Naive thymus-derived CD8-positive, alpha-beta T cell (primary cell): ENCODE data around the gene ZYX. TPM values are rescaled to one million over a fixed set of nuclear protein-coding genes. Genes with fewer than 3 reads are reported as not detected.
"Not testable (repeated sequence)": the region's sequence is repeated elsewhere in the genome, so short reads cannot be mapped to it uniquely, and the experiment has no call there.

Experiments
- ATAC-seq, 2 donors: fragments of 150-1000 bp; cut with Tn5 transposase in 1 of 2; sonication (Bioruptor Pico), chemical (Tn5 transposase) in 1 of 2; 1 replicate in 1 of 2; 2 replicates in 1 of 2; pipeline ENCODE4 v1.10.0; 2021; ENCODE audit warnings: mild to moderate bottlenecking in 2 of 2, moderate library complexity in 2 of 2
- POLR2A ChIA-PET: fragments of 350-600 bp; sonication (Branson Sonifier 250); formaldehyde crosslinking; loops from one replicate; lab custom pipeline; 2021; ENCODE audit warnings: antibody characterized with exemption; lab: Charles Lee
- DNase-seq, 10 donors: peaks; one replicate each; pipeline versions ENCODE4 v3.0.0 to v3.0.0-alpha.2; 2020 to 2022
- H3K27ac Mint-ChIP-seq, 10 donors: one replicate each; pipeline ENCODE4 v1.8.0; 2020 to 2022; ENCODE audit warnings: mild to moderate bottlenecking in 10 of 10, mixed read lengths in 10 of 10, moderate library complexity in 4 of 10, inconsistent platforms in 1 of 10
- H3K27me3 Mint-ChIP-seq, 5 donors: one replicate each; pipeline ENCODE4 v1.8.0; 2021 to 2022; ENCODE audit warnings: mixed read lengths in 5 of 5
- H3K36me3 Mint-ChIP-seq, 3 donors: one replicate each; pipeline ENCODE4 v1.8.0; 2020 to 2022; ENCODE audit warnings: mixed read lengths in 3 of 3, mild to moderate bottlenecking in 2 of 3, inconsistent platforms in 1 of 3
- H3K4me1 Mint-ChIP-seq, 4 donors: one replicate each; pipeline ENCODE4 v1.8.0; 2021 to 2022; ENCODE audit warnings: mixed read lengths in 4 of 4
- H3K4me3 Mint-ChIP-seq, 10 donors: one replicate each; pipeline ENCODE4 v1.8.0; 2020 to 2022; ENCODE audit warnings: mild to moderate bottlenecking in 10 of 10, mixed read lengths in 10 of 10, moderate library complexity in 6 of 10, inconsistent platforms in 1 of 10
- H3K9me3 Mint-ChIP-seq, 9 donors: one replicate each; pipeline ENCODE4 v1.8.0; 2020 to 2022; ENCODE audit warnings: mixed read lengths in 9 of 9, mild to moderate bottlenecking in 3 of 9, inconsistent platforms in 1 of 9, moderate library complexity in 1 of 9
- polyA plus RNA-seq, 3 donors: library from polyadenylated mRNA; unstranded; fragments of 300-500 nt; fragmentation: Illumina TruSeq; gene quantifications; one replicate each; pipeline ENCODE4 v1.2.3, GENCODE V29; 2021
- total RNA-seq, 8 experiments: library from RNA in 2 of 8; stranded (reverse) in 2 of 8; gene quantifications; one replicate each; pipeline ENCODE4 v1.2.3 and lab custom pipeline; 2021 to 2026

The ZYX gene
- total and polyA plus RNA-seq, 5 experiments from 2014 or later = 58.6 to 151 (median 138) TPM

DNA sequence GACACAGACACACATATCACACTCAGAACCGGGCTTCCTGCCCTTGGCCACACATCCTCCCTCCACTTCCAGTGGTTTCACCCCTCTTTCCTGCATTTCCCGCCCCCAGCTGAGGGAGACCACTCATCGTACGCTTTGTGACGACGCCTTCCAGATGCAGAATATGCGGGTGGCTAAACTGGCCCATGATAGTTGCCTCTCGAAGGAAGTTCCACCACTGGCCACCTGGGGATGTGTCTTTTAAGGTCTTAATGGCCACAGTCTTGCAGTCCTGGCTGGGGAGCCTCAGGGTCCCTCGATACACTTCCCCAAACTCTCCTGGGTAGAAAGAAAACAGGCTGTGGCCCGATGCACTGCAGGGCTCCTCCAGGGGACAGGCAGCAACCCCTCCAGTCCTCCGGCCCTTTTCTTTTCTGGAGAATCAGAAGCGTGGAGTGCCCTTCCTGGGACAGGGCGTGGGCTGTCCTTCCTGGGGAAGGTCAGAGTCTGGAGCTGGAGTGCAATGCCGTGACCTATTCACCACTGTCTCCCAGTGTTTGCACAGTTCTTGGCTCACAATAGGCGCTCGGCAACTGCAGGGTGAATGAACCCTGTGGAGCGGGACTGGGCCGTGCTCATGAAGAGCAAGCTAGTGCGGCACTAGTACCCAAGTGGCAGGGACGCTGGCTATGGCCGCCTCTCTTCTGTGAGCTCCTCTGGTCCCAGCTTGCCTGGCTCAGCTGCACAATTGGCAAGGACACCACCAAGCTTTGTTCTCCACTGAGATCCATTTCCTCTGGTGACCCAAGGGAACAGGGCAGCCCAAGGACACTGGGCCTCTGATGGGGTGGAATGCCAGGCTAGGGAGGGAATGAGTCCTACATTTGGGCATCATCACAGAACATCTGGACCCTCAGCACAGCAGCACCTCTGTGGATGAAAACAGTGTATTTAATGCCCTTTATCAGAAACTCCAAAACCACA, 14.3 kb downstream of the ZYX start:
- Mint-ChIP-seq H3K27ac (peak overlapping the region; percentile 27 to 95 (median 85)), H3K9me3 (no peaks in the 10 kb centered on the region), H3K27me3 (no peaks in the 10 kb centered on the region), H3K4me3 (peak overlapping the region in 2 of 10 donors; percentile 1 to 22), H3K36me3 (peaks cover 0 to 87% (median 0%) of the 10 kb centered on the region in 3 donors), H3K4me1 (peaks cover 11 to 31% (median 17%) of the 10 kb centered on the region in 4 donors)
- ATAC-seq (no peak), DNase-seq (no peak)
- POLR2A ChIA-PET = interaction anchor here (1.0 to 11.9 kb wide), 3 partner anchors 10 to 16 kb away, joined by 3 to 91 read pairs (median 17); partner anchors contain the start of gene EPHA1

DNA sequence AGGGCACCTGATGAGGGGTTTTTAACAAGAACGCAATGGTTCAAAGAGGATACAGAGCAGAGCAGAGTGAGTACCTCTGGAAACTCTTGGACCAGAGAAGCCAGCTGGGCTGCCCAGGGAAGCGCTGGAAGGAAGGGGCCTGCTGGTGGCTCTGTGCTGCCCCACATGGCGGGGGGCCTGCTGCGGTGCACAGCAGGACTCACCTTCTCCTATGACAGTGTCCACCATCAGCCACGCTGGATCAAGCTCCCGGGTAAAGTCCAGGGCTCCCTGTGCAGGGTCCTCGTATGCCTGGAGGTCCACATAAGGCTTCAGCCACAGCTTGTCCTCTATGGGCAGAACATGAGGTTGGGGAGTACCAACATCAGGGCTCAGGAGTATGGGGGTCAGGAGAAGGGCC, 15.0 kb downstream of the ZYX start:
- Mint-ChIP-seq H3K36me3 (peaks cover 0 to 87% (median 3%) of the 10 kb centered on the region in 3 donors), H3K27ac (peak overlapping the region in 6 of 10 donors; percentile 27 to 95 (median 66)), H3K9me3 (no peaks in the 10 kb centered on the region), H3K4me3 (no peak overlapping the region), H3K4me1 (peaks cover 11 to 35% (median 22%) of the 10 kb centered on the region in 4 donors), H3K27me3 (no peaks in the 10 kb centered on the region)
- DNase-seq (no peak), ATAC-seq (no peak)
- POLR2A ChIA-PET = interaction anchor here (1.0 to 11.9 kb wide), 3 partner anchors 10 to 17 kb away, joined by 3 to 91 read pairs (median 17); partner anchors contain the start of gene EPHA1

GRCh38 chr7:143396625-143397556, 15.7 kb downstream of the ZYX start:
- Mint-ChIP-seq H3K4me1 (peaks cover 13 to 40% (median 25%) of the 10 kb centered on the region in 4 donors), H3K36me3 (peaks cover 0 to 84% (median 4%) of the 10 kb centered on the region in 3 donors), H3K4me3 (no peak overlapping the region), H3K9me3 (no peaks in the 10 kb centered on the region), H3K27me3 (no peaks in the 10 kb centered on the region), H3K27ac (peak overlapping the region in 6 of 10 donors; percentile 48 to 89 (median 66))
- POLR2A ChIA-PET = interaction anchor here (1.0 to 11.9 kb wide), 5 partner anchors 9 to 22 kb away, joined by 3 to 91 read pairs (median 4); partner anchors contain the start of genes EPHA1 and ZYX
- DNase-seq (no peak), ATAC-seq (no peak)

- DNase-seq = no peak
- H3K4me3 Mint-ChIP-seq = peak overlapping the region in 1 of 10 donors; percentile 55
- no peaks in the 10 kb centered on the region for H3K9me3 Mint-ChIP-seq
- peak overlapping the region in 3 of 10 donors; percentile 32 to 63 (median 48) for H3K27ac Mint-ChIP-seq
- no peaks in the 10 kb centered on the region for H3K27me3 Mint-ChIP-seq
- peaks cover 17 to 45% (median 30%) of the 10 kb centered on the region in 4 donors for H3K4me1 Mint-ChIP-seq
- POLR2A ChIA-PET = interaction anchor here (1.3 to 11.9 kb wide), 4 partner anchors 8 to 23 kb away, joined by 4 to 91 read pairs (median 6); partner anchors contain the start of genes EPHA1 and ZYX
- ATAC-seq = no peak
- H3K36me3 Mint-ChIP-seq = peaks cover 0 to 82% (median 4%) of the 10 kb centered on the region in 3 donors
Observed at GRCh38 chr7:143397710-143398530, 16.8 kb downstream of the ZYX start.

DNA sequence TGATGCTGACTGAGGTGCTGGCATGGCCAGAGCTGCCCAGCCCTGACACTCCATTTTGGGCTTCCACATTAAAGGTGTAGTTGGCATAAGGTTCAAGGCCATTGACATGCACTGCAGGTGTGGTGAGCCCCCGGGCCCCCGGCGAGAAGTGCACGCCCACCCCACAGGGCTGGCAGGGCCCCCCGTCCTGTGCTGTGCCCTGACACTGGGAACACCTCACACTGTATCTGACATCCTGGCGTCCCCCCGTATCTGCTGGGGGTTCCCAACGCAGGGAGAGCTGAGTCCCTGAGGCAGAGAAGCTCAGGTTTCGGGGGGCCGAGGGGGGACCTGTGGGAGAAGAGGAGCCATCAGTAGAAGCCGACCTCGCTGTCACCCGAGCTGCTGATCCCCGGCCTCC, 17.5 kb downstream of the ZYX start:
- Mint-ChIP-seq H3K9me3 (no peaks in the 10 kb centered on the region), H3K4me1 (peaks cover 20 to 47% (median 33%) of the 10 kb centered on the region in 4 donors), H3K36me3 (peaks cover 0 to 80% (median 4%) of the 10 kb centered on the region in 3 donors), H3K27ac (peak overlapping the region in 4 of 10 donors; percentile 4 to 43 (median 19)), H3K4me3 (no peak overlapping the region), H3K27me3 (no peaks in the 10 kb centered on the region)
- ATAC-seq (no peak), DNase-seq (no peak)
- POLR2A ChIA-PET = interaction anchor here (1.2 to 11.9 kb wide), 4 partner anchors 8 to 111 kb away, joined by 3 to 91 read pairs (median 6); partner anchors contain the start of genes CASP2, EPHA1 and ZYX

DNA sequence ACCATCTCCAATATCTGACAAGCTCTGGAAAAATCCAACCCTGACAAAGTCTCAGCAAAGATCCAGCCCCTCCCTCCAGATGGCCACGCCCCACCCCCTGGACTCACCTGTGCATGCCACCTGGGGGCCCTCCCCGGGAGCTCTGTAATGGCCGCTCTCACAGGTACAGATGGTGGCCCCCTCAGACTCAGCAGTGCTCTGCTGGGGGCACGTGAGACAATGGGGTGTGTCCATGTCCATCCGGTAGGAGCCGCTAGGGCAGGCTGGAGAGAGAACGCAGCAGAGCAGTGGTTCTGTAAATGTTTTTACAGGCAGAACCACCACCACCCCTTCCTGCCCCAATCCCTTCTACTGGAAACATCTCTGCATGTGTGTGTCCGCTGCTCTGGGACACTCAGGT, 18.0 kb downstream of the ZYX start:
- H3K36me3 Mint-ChIP-seq = peaks cover 0 to 78% (median 4%) of the 10 kb centered on the region in 3 donors
- DNase-seq (no peak), ATAC-seq (no peak)
- POLR2A ChIA-PET = interaction anchor here (1.2 to 11.1 kb wide), 3 partner anchors 17 to 111 kb away, joined by 3 to 184 read pairs (median 8); partner anchors contain the start of genes CASP2 and ZYX
- H3K4me1 Mint-ChIP-seq = peaks cover 21 to 49% (median 33%) of the 10 kb centered on the region in 4 donors
- H3K9me3 Mint-ChIP-seq = no peaks in the 10 kb centered on the region
- peak overlapping the region in 3 of 10 donors; percentile 4 to 52 (median 43) for H3K27ac Mint-ChIP-seq
- H3K4me3 Mint-ChIP-seq = no peak overlapping the region
- H3K27me3 Mint-ChIP-seq = no peaks in the 10 kb centered on the region

GRCh38 chr7:143399642-143400041, 18.5 kb downstream of the ZYX start:
- Mint-ChIP-seq H3K4me1 (peaks cover 22 to 49% (median 36%) of the 10 kb centered on the region in 4 donors), H3K9me3 (no peaks in the 10 kb centered on the region), H3K36me3 (peaks cover 0 to 81% (median 4%) of the 10 kb centered on the region in 3 donors), H3K27me3 (no peaks in the 10 kb centered on the region), H3K4me3 (no peak overlapping the region), H3K27ac (peak overlapping the region in 2 of 10 donors; percentile 43 to 52)
- POLR2A ChIA-PET = interaction anchor here (1.2 to 11.1 kb wide), 3 partner anchors 18 to 112 kb away, joined by 3 to 184 read pairs (median 8); partner anchors contain the start of genes CASP2 and ZYX
- no peak for ATAC-seq
- no peak for DNase-seq

DNA sequence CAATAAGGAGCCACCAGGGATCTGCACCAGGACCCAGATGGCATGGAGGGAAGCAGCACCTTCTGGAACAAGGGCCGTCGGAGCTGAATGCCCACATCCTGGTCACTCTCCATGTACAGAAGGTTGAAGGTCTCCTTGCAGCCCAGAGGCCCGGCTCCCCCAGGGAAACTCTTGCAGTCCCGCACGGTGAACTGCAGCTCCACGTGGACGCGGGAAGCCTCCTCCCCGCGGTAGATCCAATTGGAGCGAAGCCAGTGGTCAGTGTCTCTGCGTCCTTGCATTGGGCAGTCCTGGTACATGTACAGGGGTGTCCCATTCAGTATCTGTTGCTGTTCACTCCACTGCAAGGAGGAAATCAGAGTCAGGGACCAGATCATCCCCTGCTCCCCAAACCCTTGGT, 20.1 kb downstream of the ZYX start:
- ATAC-seq = no peak
- no peaks in the 10 kb centered on the region for H3K9me3 Mint-ChIP-seq

GRCh38 chr7:143402233-143402632, 21.1 kb downstream of the ZYX start:
- Mint-ChIP-seq H3K27ac (peak overlapping the region in 9 of 10 donors; percentile 49 to 86 (median 76)), H3K36me3 (peaks cover 0 to 69% (median 4%) of the 10 kb centered on the region in 3 donors), H3K4me1 (peaks cover 42 to 61% (median 50%) of the 10 kb centered on the region in 4 donors)
- not testable (repeated sequence) for H3K27me3 Mint-ChIP-seq, H3K9me3 Mint-ChIP-seq, DNase-seq, H3K4me3 Mint-ChIP-seq, ATAC-seq
- POLR2A ChIA-PET = interaction anchor here (8.2 to 11.1 kb wide), 2 partner anchors 9 to 20 kb away, joined by 91 to 184 read pairs; partner anchors contain the start of gene ZYX

More for the DNA sequence above, 20.1 kb downstream of the ZYX start:
- Mint-ChIP-seq H3K4me3 (no peak overlapping the region), H3K27ac (peak overlapping the region in 5 of 10 donors; percentile 14 to 76 (median 62)), H3K4me1 (peaks cover 33 to 53% (median 45%) of the 10 kb centered on the region in 4 donors), H3K36me3 (peaks cover 0 to 74% (median 4%) of the 10 kb centered on the region in 3 donors), H3K27me3 (no peaks in the 10 kb centered on the region)
- POLR2A ChIA-PET = interaction anchor here (11.1 kb wide), 1 partner anchor 19 kb away, joined by 184 read pairs; the partner anchor contains the start of gene ZYX
- DNase-seq = no peak

DNA sequence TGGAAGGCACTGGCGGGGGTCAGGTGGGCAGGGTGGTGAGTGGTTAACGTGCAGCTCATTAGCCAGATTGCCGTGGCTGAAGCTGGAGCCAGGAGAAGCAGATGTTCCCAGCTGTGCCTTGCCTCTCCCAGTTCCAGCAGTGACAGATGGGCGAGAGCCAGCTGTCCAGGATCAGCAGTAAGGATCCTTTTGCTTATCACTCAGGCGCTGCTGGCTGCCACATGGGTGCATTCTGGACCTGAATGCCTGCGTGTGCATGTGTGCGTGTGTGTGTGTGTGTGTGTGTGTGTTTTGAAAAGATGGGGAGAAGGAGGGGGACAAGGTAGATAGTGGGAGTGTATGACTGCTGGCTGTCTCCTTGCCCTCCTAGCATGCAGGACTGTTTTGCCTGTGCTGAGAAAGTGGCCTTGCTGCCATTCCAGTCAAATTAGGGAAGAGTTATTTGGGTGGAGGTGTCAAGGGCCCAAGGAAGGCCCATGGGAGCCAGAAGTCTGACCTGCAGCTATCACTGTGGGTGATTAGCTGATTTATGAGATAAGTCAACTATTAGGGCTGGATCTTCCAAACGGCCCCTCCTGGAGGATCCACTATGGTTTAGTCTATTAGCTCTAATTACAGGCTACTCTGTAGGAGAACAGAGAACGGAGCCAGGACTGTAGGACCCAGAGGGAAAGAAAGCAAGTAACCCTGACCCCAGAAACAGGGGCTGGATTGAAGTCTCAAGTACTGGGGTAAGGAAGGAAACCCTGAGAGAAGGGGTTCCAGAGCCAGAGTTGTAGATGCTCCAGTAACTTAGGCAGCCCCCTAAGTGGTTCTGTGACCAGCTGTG, 24.2 kb downstream of the ZYX start:
- Mint-ChIP-seq H3K27ac (peak overlapping the region; percentile 64 to 98 (median 84)), H3K4me3 (peak overlapping the region in 9 of 10 donors; percentile 6 to 99 (median 94)), H3K4me1 (peaks cover 50 to 87% (median 76%) of the 10 kb centered on the region in 4 donors), H3K27me3 (peaks cover 0 to 7% (median 0%) of the 10 kb centered on the region in 5 donors), H3K36me3 (peaks cover 0 to 44% (median 6%) of the 10 kb centered on the region in 3 donors), H3K9me3 (no peaks in the 10 kb centered on the region)
- DNase-seq (no peak), ATAC-seq (no peak)
- POLR2A ChIA-PET = interaction anchor here (0.6 to 11.1 kb wide), 7 partner anchors 12 to 916 kb away, joined by 3 to 184 read pairs (median 16); partner anchors contain the start of genes GSTK1 and ZYX
